HG03108 (cell line): Measurements from ENCODE around the gene UCN3.
"Not testable (repeated sequence)": the region's sequence is repeated elsewhere in the genome, so short reads cannot be mapped to it uniquely, and the experiment has no call there.

Experiments used
- ATAC-seq: cut with Tn5 transposase; IDR thresholded peaks from one replicate; pipeline ENCODE4 v1.9.1; 2021; ENCODE audit warnings: moderate library complexity; ENCODE audit not compliant: unreplicated experiment

UCN3 gene

GRCh38 chr10:5404208-5405041 lies 39.7 kb downstream of the UCN3 start, which contains the start of gene TUBAL3:
TSS of gene TUBAL3 (minus strand) at chr10:5404828. CDS start at chr10:5404792, 36 bp downstream.
- no peak for ATAC-seq

GRCh38 chr10:5406918-5407317 lies 42.2 kb downstream of the UCN3 start:
- ATAC-seq, result no peak

GRCh38 chr10:5410787-5411186 lies 46.0 kb downstream of the UCN3 start:
- not testable (repeated sequence) for ATAC-seq

- no peak for ATAC-seq
Observed at GRCh38 chr10:5411941-5412276, 47.1 kb downstream of the UCN3 start.

GRCh38 chr10:5412277-5412941 lies 47.6 kb downstream of the UCN3 start, which contains the start of gene NET1:
TSS of gene NET1 (plus strand) at chr10:5412557. CDS start at chr10:5412693, 136 bp downstream.
- ATAC-seq, result peak; percentile 98

GRCh38 chr10:5413012-5413938 lies 48.5 kb downstream of the UCN3 start:
- ATAC-seq, result no peak

- ATAC-seq, result no peak
Observed at GRCh38 chr10:5416981-5417380, 52.2 kb downstream of the UCN3 start.

- ATAC-seq, result no peak
Observed at GRCh38 chr10:5418584-5418983, 53.8 kb downstream of the UCN3 start.

- no peak for ATAC-seq
Observed at GRCh38 chr10:5419466-5420094, 54.8 kb downstream of the UCN3 start.

- ATAC-seq, result no peak
Observed at GRCh38 chr10:5423771-5424170, 59.0 kb downstream of the UCN3 start.
